Measurements from ENCODE around the gene SFXN1. TPM values are rescaled to one million over a fixed set of nuclear protein-coding genes. Genes with fewer than 3 reads are reported as not detected.

SFXN1 gene
- polyA plus RNA-seq, 3 donors, result 5.8 to 10.3 (median 8.3) TPM

- Mint-ChIP-seq H3K9me3 (no peaks in the 10 kb centered on the region), H3K4me3 (peak overlapping the region in 1 of 2 donors; percentile 8), H3K36me3 (no peaks in the 10 kb centered on the region), H3K4me1 (peaks cover 4% of the 10 kb centered on the region), H3K27ac (no peak overlapping the region), H3K27me3 (ENCODE audit: low read depth in 3 of 3) (peaks cover 18 to 24% (median 20%) of the 10 kb centered on the region in 3 donors)
- Histone ChIP-seq H3K9ac (ENCODE audit: insufficient read depth, low read length, poor library complexity, severe bottlenecking) (no peak overlapping the region), H4K20me1 (ENCODE audit: insufficient read depth, low read length) (no peaks in the 10 kb centered on the region), H2AFZ (ENCODE audit: insufficient read depth, low read depth, low read length, poor library complexity, severe bottlenecking) (no peak overlapping the region), H3K27me3 (ENCODE audit: control insufficient read depth in 2 of 2, insufficient read depth in 2 of 2, low read length in 2 of 2) (peaks cover 2 to 5% of the 10 kb centered on the region in 2 donors), H3K36me3 (replicated peaks in 1 of 2; ENCODE audit: control insufficient read depth in 1 of 2, insufficient read depth in 2 of 2, low read length in 2 of 2) (no peaks in the 10 kb centered on the region), H3K79me2 (ENCODE audit: insufficient read depth, low read length) (no peaks in the 10 kb centered on the region), H3K27ac (ENCODE audit: low read depth in 1 of 2, low read length in 2 of 2) (no peak overlapping the region), H3K4me2 (replicated peaks; ENCODE audit: extremely low read depth, low read length, poor library complexity, severe bottlenecking) (no peak overlapping the region), H3K4me1 (ENCODE audit: control insufficient read depth in 1 of 2, insufficient read depth in 2 of 2, low read length in 2 of 2) (no peaks in the 10 kb centered on the region), H3K9me3 (replicated peaks in 1 of 2; ENCODE audit: control insufficient read depth in 1 of 2, insufficient read depth in 1 of 2, low read length in 2 of 2) (no peaks in the 10 kb centered on the region), H3K4me3 (replicated peaks in 1 of 3; ENCODE audit: low read depth in 2 of 3, low read length in 3 of 3) (no peak overlapping the region)
- intact Hi-C loops (cut with micrococcal nuclease), result no loop called here
- peak; percentile 74 for TF ChIP-seq CTCF (IDR thresholded peaks at IDR 0.05)
- WGBS (ENCODE audit: insufficient coverage), result 78% methylated on average over 6 of the region's 11 CpGs
- DNase-seq, result peak; percentile 6 to 29 (median 7)
Measured at GRCh38 chr5:175464074-175464941, 14.1 kb upstream of the SFXN1 start.

GRCh38 chr5:175464942-175465233 is 13.5 kb upstream of the SFXN1 start:
- Histone ChIP-seq H2AFZ (ENCODE audit: insufficient read depth, low read depth, low read length, poor library complexity, severe bottlenecking) (no peak overlapping the region), H3K4me2 (replicated peaks; ENCODE audit: extremely low read depth, low read length, poor library complexity, severe bottlenecking) (no peak overlapping the region), H3K9me3 (replicated peaks in 1 of 2; ENCODE audit: control insufficient read depth in 1 of 2, insufficient read depth in 1 of 2, low read length in 2 of 2) (no peaks in the 10 kb centered on the region), H3K27ac (ENCODE audit: low read depth in 1 of 2, low read length in 2 of 2) (no peak overlapping the region), H3K4me3 (replicated peaks in 1 of 3; ENCODE audit: low read depth in 2 of 3, low read length in 3 of 3) (no peak overlapping the region), H3K4me1 (ENCODE audit: control insufficient read depth in 1 of 2, insufficient read depth in 2 of 2, low read length in 2 of 2) (no peaks in the 10 kb centered on the region), H3K36me3 (replicated peaks in 1 of 2; ENCODE audit: control insufficient read depth in 1 of 2, insufficient read depth in 2 of 2, low read length in 2 of 2) (no peaks in the 10 kb centered on the region), H3K9ac (ENCODE audit: insufficient read depth, low read length, poor library complexity, severe bottlenecking) (no peak overlapping the region), H4K20me1 (ENCODE audit: insufficient read depth, low read length) (no peaks in the 10 kb centered on the region), H3K27me3 (ENCODE audit: control insufficient read depth in 2 of 2, insufficient read depth in 2 of 2, low read length in 2 of 2) (peaks cover 2 to 7% of the 10 kb centered on the region in 2 donors), H3K79me2 (ENCODE audit: insufficient read depth, low read length) (no peaks in the 10 kb centered on the region)
- Mint-ChIP-seq H3K27ac (peak overlapping the region in 1 of 7 donors; percentile 16), H3K27me3 (ENCODE audit: low read depth in 3 of 3) (peaks cover 18 to 24% (median 20%) of the 10 kb centered on the region in 3 donors), H3K4me3 (no peak overlapping the region), H3K36me3 (no peaks in the 10 kb centered on the region), H3K4me1 (peaks cover 4% of the 10 kb centered on the region), H3K9me3 (no peaks in the 10 kb centered on the region)
- DNase-seq, result no peak
- peak; percentile 44 for TF ChIP-seq CTCF (IDR thresholded peaks at IDR 0.05)
- WGBS (ENCODE audit: insufficient coverage), result no CpG with 5 or more reads among the region's 3 CpGs
- intact Hi-C loops (cut with micrococcal nuclease), result no loop called here

Data from CD14-positive monocyte (primary cell).